H1 (cell line): Measurements from ENCODE around the gene INAFM1. TPM values are rescaled to one million over a fixed set of nuclear protein-coding genes. Genes with fewer than 3 reads are reported as not detected.

Experiments
- KDM1A ChIP-seq: fragments of 200-600, 300-600 bp; sonication (generic); IDR thresholded peaks from 2 replicates; pipeline ENCODE4 v1.7.1; 2016; ENCODE audit warnings: mild to moderate bottlenecking, low read length, borderline replicate concordance
- NANOG ChIP-seq: IDR thresholded peaks from 2 replicates; pipeline ENCODE4 v1.6.1; 2011; ENCODE audit warnings: low read length, low read depth, mild to moderate bottlenecking, inconsistent platforms; ENCODE audit not compliant: insufficient read depth, poor library complexity, severe bottlenecking
- RBBP5 ChIP-seq: IDR thresholded peaks from 2 replicates; pipeline ENCODE4 v1.7.1; 2012; ENCODE audit warnings: low read depth, mild to moderate bottlenecking, inconsistent platforms, low read length, moderate library complexity, borderline replicate concordance
- polyA plus RNA-seq, 7 experiments: library from polyadenylated mRNA; depleted of rRNA in 3 of 7; stranded (reverse) in 5 of 7; unstranded in 2 of 7; fragments of >200 nt in 5 of 7; fragments of 200-250 nt in 2 of 7; gene quantifications; 1 replicate in 5 of 7; 2 replicates in 1 of 7; 4 replicates in 1 of 7; pipeline versions ENCODE4 v1.2.1 to v1.2.3, GENCODE V29; 2011 to 2013; ENCODE audit warnings: missing spikeins in 2 of 7, mixed read lengths in 2 of 7
- total RNA-seq: library from RNA; stranded (reverse); fragmentation: NEBNext Ultra II Directional; extraction: Animal tissue kit (Norgen Biotek cat#: 25700); gene quantifications from 2 replicates; pipeline ENCODE4 v1.2.1, GENCODE V29; 2021

The INAFM1 gene
- total and polyA plus RNA-seq, 2 of the 8 experiments (the other 6 are each of a cell fraction or from before 2014, with no cell fraction given), result 2.6 to 3.4 TPM

DNA sequence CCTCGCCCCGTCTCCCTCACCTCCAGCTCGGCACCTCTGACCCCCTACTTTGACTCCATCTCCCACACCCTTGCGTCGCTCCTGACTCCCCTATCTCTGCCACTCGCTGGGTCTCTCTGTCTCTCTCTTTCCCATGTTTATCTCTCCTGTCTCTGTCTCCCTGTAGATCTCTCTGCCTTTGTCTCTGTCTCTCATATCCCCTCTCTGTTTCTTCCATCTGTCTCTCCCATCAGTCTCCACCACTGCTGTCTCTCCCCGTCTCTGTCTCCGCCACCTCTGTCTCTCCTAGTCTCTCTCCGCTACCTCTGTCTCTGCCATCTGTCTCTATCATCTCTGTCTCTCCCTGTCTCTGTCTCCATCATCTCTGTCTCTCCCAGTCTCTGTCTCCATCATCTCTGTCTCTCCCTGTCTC is 31.3 kb upstream of the INAFM1 start (continued):
- no peak for TF ChIP-seq NANOG
- TF ChIP-seq KDM1A, result no peak
- no peak for TF ChIP-seq RBBP5
